ENCODE data around the gene SOX6. TPM values are rescaled to one million over a fixed set of nuclear protein-coding genes. Genes with fewer than 3 reads are reported as not detected.

The SOX6 gene
- total RNA-seq, 6 experiments from 2014 or later: 3.3 to 16.1 (median 7.8) TPM

DNA sequence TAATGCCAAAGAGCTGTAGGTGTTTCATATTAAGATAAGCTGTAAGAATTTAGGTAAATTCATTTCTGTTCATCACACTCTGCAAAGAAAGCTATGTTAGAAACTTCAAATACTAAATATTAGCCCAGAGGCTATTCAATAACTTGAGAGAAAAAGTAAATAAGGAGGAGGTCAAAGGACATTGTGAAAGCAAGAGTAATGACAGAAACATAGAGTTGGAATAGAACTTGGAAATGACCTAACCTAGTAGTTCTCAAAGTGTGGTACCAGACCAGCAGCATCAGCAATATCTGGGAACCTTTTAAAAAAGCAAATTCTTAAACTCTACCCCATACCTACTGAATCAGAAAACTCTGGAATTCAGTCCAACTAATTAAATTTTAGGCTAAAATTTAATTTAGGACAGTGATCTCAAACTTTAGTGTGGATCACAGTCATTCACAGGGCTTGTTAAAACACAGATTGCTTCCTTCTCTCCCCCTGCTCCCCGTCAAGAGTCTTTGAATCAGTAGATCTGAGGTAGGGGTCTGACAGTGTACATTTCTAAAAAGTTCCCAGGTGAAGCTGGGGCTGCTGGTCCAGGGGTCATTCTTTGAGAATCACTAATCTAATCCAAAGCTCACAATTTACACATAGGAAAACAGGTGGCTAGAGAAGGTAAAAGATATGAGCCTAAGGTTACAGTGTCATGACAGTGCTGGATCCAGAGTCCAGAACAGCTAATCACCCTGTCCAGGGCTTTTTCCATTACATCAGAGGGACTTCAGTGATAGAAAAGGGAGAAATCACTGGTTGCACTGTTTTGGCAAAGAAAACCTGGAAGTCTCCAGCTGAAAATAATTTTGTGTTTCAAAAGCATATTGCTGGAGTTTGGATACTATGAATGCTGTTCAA lies 241.1 kb downstream of the SOX6 start:
- H3K9me3 ChIP-seq: no peaks in the 10 kb centered on the region
- peak; percentile 82 to 87 (median 86) for ATAC-seq
- H3K27ac ChIP-seq: peak overlapping the region; percentile 81 to 96 (median 93)
- peak; percentile 32 for TF ChIP-seq POLR2A (IDR thresholded peaks at IDR 0.05)
- TF ChIP-seq, protein P1, sequence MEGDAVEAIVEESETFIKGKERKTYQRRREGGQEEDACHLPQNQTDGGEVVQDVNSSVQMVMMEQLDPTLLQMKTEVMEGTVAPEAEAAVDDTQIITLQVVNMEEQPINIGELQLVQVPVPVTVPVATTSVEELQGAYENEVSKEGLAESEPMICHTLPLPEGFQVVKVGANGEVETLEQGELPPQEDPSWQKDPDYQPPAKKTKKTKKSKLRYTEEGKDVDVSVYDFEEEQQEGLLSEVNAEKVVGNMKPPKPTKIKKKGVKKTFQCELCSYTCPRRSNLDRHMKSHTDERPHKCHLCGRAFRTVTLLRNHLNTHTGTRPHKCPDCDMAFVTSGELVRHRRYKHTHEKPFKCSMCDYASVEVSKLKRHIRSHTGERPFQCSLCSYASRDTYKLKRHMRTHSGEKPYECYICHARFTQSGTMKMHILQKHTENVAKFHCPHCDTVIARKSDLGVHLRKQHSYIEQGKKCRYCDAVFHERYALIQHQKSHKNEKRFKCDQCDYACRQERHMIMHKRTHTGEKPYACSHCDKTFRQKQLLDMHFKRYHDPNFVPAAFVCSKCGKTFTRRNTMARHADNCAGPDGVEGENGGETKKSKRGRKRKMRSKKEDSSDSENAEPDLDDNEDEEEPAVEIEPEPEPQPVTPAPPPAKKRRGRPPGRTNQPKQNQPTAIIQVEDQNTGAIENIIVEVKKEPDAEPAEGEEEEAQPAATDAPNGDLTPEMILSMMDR (IDR thresholded peaks at IDR 0.05): no peak
- no peaks in the 10 kb centered on the region for H3K36me3 ChIP-seq
- DNase-seq: peak in 1 of 3 donors; percentile 79
- intact Hi-C loops (cut with DNase I): no loop called here
- no peaks in the 10 kb centered on the region for H3K27me3 ChIP-seq
- 31% methylated on average over 1 of the region's 1 CpG for WGBS (ENCODE audit: insufficient coverage, low coverage, low lambda C conversion rate, missing lambda C conversion rate)
- H3K4me3 ChIP-seq: no peak overlapping the region
- peaks cover 0 to 34% (median 9%) of the 10 kb centered on the region in 4 donors for H3K4me1 ChIP-seq

DNA sequence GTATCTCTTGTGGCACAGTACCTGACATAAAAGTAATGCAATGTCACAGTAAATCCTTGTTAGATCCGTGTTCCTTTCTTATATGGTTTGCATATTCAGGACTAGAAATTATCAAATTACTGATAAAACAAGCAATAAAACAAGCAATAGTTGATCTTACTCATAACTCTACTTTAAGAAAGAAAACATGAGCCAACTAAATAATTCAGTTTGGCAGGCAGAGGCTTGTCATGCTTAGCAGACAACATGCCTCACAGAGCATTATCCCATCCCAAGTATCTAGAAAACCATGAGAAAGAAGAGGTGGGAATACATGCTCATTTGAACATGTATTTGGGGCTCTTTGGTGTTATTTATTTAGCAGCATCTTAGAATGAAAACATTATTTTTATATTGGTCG lies 241.9 kb downstream of the SOX6 start:
- H3K27ac ChIP-seq: peak overlapping the region; percentile 81 to 96 (median 93)
- no peak overlapping the region for H3K4me3 ChIP-seq
- no peaks in the 10 kb centered on the region for H3K27me3 ChIP-seq
- TF ChIP-seq, protein P1 (IDR thresholded peaks at IDR 0.05): no peak
- no peak for TF ChIP-seq POLR2A (IDR thresholded peaks at IDR 0.05)
- H3K9me3 ChIP-seq: no peaks in the 10 kb centered on the region
- DNase-seq: no peak
- 50% methylated on average over 2 of the region's 2 CpGs for WGBS (ENCODE audit: insufficient coverage, low coverage, low lambda C conversion rate, missing lambda C conversion rate)
- H3K36me3 ChIP-seq: no peaks in the 10 kb centered on the region
- peak in 1 of 4 donors; percentile 27 for ATAC-seq
- H3K4me1 ChIP-seq: peaks cover 0 to 34% (median 9%) of the 10 kb centered on the region in 4 donors
- intact Hi-C loops (cut with DNase I): no loop called here

DNA sequence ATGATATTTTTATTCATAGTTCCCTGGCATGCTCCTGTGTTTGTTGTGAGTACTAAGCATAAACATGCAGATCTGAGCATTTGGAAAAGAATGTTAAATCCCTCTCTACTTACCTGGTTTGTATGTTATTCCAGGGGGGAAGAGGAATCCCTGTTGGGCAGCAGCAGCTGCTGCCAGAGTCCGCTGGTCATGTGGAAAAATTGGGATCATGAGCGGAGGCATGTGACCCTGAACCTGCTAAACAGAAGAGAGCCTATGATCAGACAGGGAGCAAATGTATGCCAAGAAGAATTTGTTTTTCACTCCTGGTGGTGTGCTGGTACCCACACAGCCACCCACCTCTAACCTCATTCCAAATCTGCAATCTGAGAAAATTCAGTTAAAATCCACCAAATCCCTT lies 244.7 kb downstream of the SOX6 start:
- TF ChIP-seq POLR2A (IDR thresholded peaks at IDR 0.05): peak; percentile 41
- TF ChIP-seq, protein P1 (IDR thresholded peaks at IDR 0.05): no peak
- ATAC-seq (peak; percentile 34 to 74 (median 53)), DNase-seq (peak; percentile 33 to 70 (median 63))
- H3K36me3 ChIP-seq: no peaks in the 10 kb centered on the region
- H3K27ac ChIP-seq: peak overlapping the region; percentile 19 to 96 (median 41)
- peaks cover 0 to 34% (median 11%) of the 10 kb centered on the region in 4 donors for H3K4me1 ChIP-seq
- peak overlapping the region; percentile 7 to 26 (median 24) for H3K4me3 ChIP-seq
- WGBS (ENCODE audit: insufficient coverage, low coverage, low lambda C conversion rate, missing lambda C conversion rate): 69% methylated on average over 2 of the region's 2 CpGs
- intact Hi-C loops (cut with DNase I): no loop called here
- H3K9me3 ChIP-seq: peaks cover 0 to 4% (median 0%) of the 10 kb centered on the region in 4 donors
- H3K27me3 ChIP-seq: no peaks in the 10 kb centered on the region

DNA sequence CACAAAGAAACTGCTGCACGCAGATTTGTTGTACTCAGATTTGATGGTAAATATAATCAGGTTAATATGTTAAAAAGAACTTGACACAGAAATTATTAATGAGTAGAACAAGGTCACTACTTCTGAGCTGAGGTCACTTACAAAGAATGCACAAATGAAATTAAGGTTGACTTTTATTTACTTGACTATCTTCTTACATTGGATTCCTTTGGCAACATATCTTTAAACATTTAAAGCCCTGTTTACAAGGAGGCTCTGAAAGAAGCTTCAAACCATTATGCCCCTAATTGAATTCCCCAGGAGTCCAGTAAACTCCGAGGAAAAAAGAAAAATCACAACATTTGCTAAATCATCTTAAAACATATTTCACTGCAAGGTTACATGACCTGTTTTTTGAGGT lies 245.5 kb downstream of the SOX6 start:
- Histone ChIP-seq H3K9me3 (peaks cover 0 to 6% (median 0%) of the 10 kb centered on the region in 4 donors), H3K4me3 (peak overlapping the region in 2 of 3 donors; percentile 24 to 26), H3K27ac (peak overlapping the region; percentile 19 to 96 (median 41)), H3K4me1 (peaks cover 0 to 32% (median 10%) of the 10 kb centered on the region in 4 donors), H3K27me3 (no peaks in the 10 kb centered on the region), H3K36me3 (no peaks in the 10 kb centered on the region)
- DNase-seq (no peak), ATAC-seq (no peak)
- 55% methylated on average over 2 of the region's 2 CpGs for WGBS (ENCODE audit: insufficient coverage, low coverage, low lambda C conversion rate, missing lambda C conversion rate)
- intact Hi-C loops (cut with DNase I): no loop called here
- no peak for TF ChIP-seq POLR2A (IDR thresholded peaks at IDR 0.05)
- TF ChIP-seq, protein P1 (IDR thresholded peaks at IDR 0.05): no peak

All from right lobe of liver (tissue), 6 donors.